ENCODE measurements around the gene RNF157.

The RNF157 gene

GRCh38 chr17:76151896-76152454, 88.3 kb downstream of the RNF157 start:
- no peaks in the 10 kb centered on the region for H3K27me3 ChIP-seq (ENCODE audit: insufficient read depth, poor library complexity, severe bottlenecking)
- TF ChIP-seq POLR2AphosphoS5 (IDR thresholded peaks at IDR 0.05; ENCODE audit: low read depth), result no peak
- no peak for TF ChIP-seq GABPA (IDR thresholded peaks at IDR 0.05; ENCODE audit: low read depth)
- TF ChIP-seq REST (IDR thresholded peaks at IDR 0.05; ENCODE audit: insufficient replicate concordance, low read depth), result no peak
- TF ChIP-seq SPI1 (IDR thresholded peaks at IDR 0.05; ENCODE audit: borderline replicate concordance, low read depth), result no peak
- no peak for TF ChIP-seq CTCF (IDR thresholded peaks at IDR 0.05; ENCODE audit: insufficient read depth, low read length)
- no peak overlapping the region for H3K4me3 ChIP-seq (replicated peaks; ENCODE audit: insufficient read depth, low read length)
- no peak for DNase-seq (ENCODE audit: low read depth in 1 of 2, low spot score in 1 of 2)
- H3K27ac ChIP-seq (replicated peaks), result no peak overlapping the region

GRCh38 chr17:76150712-76151622, 89.3 kb downstream of the RNF157 start:
- H3K4me3 ChIP-seq (replicated peaks; ENCODE audit: insufficient read depth, low read length), result no peak overlapping the region
- H3K27me3 ChIP-seq (ENCODE audit: insufficient read depth, poor library complexity, severe bottlenecking), result no peaks in the 10 kb centered on the region
- DNase-seq (ENCODE audit: low read depth in 1 of 2, low spot score in 1 of 2), result no peak
- H3K27ac ChIP-seq (replicated peaks), result no peak overlapping the region
- TF ChIP-seq CTCF (IDR thresholded peaks at IDR 0.05; ENCODE audit: insufficient read depth, low read length), result no peak
- TF ChIP-seq REST (IDR thresholded peaks at IDR 0.05; ENCODE audit: insufficient replicate concordance, low read depth), result no peak
- TF ChIP-seq SPI1 (IDR thresholded peaks at IDR 0.05; ENCODE audit: borderline replicate concordance, low read depth), result no peak
- no peak for TF ChIP-seq GABPA (IDR thresholded peaks at IDR 0.05; ENCODE audit: low read depth)
- no peak for TF ChIP-seq POLR2AphosphoS5 (IDR thresholded peaks at IDR 0.05; ENCODE audit: low read depth)

- DNase-seq (ENCODE audit: low read depth in 1 of 2, low spot score in 1 of 2), result no peak
- TF ChIP-seq SPI1 (IDR thresholded peaks at IDR 0.05; ENCODE audit: borderline replicate concordance, low read depth) (no peak), GABPA (IDR thresholded peaks at IDR 0.05; ENCODE audit: low read depth) (no peak), POLR2AphosphoS5 (IDR thresholded peaks at IDR 0.05; ENCODE audit: low read depth) (no peak), CTCF (IDR thresholded peaks at IDR 0.05; ENCODE audit: insufficient read depth, low read length) (no peak), REST (IDR thresholded peaks at IDR 0.05; ENCODE audit: insufficient replicate concordance, low read depth) (no peak)
- no peak overlapping the region for H3K4me3 ChIP-seq (replicated peaks; ENCODE audit: insufficient read depth, low read length)
- no peaks in the 10 kb centered on the region for H3K27me3 ChIP-seq (ENCODE audit: insufficient read depth, poor library complexity, severe bottlenecking)
- H3K27ac ChIP-seq (replicated peaks), result no peak overlapping the region
Measured at GRCh38 chr17:76149214-76149613, 91.1 kb downstream of the RNF157 start.

Measured in HL-60 (cell line).